ENCODE data around the gene CELF2.
A peak's percentile ranks its signal among the peaks of the same experiment; 100 is the strongest.

The CELF2 gene

DNA sequence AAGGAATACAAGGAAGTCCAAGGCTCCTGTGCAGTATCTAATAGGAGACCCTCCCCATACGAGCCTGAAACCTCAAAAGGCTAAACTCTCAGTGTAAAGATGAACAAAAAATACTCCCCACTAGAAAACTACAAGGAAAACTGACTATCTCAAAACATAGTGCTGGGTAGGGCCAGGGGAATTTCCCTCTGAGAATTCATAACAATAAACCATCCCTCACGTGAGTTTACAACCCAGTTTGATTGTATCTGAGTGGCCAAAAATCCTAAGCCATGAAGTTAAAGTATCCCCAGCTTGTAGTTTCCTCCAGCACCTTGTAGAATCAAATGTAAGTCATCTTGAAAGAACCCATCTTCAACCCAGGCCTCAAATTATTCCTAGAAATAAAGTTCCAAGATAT is 293.4 kb downstream of the CELF2 start:
- no peak for DNase-seq

DNA sequence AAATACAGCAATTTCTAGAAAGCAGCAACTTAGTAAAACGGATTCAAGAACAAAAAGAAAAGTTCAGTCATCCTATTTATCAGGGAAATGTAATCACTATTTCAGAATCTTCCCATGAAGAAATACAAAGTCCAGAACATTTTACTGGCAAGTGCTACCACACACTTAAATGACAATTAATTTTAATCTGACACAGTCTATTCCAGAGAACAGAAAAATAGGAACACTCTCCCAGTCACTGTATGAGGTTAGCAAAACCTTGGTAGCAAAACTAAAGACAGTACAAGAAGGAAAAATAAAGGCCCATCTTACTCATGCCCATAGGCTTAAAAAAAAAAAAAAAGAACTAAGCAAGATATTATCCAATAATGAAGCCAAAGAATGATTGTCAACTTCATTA is 295.8 kb downstream of the CELF2 start:
- no peak for DNase-seq

DNA sequence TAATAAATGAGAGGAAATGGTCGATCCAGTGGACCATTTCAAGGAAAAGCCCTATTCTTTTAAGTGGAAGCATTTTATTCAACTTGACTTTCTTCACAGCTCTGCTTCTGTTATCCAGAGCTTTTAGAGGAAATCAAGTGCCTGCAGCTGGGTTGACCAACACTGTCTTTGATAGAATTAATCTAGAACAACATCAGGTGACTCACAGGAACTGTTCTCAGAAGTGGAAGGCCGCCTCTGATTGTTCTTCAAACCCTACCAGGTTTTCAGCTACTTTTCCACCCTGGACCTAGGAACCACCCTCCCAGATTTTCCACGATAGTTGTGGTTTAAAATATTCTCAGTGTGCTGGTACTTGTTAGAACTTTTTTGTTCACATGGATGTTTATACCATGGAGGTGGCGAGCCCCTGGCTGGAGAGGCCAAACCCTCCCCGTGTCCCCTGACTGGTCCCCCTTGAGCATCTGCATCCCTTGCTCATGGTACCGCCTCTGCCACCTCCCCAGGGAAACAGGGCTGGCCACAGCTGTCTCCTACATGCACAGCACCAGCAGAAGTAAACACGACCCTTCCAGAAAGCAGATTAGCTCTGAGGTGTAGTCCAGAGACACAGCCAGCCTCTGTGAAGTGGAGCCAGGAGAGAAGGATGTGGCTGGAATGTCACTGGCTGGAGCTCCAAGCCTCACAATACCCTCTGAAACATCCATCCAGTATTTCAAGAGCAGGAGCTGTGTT is 300.4 kb downstream of the CELF2 start:
- DNase-seq: no peak

DNA sequence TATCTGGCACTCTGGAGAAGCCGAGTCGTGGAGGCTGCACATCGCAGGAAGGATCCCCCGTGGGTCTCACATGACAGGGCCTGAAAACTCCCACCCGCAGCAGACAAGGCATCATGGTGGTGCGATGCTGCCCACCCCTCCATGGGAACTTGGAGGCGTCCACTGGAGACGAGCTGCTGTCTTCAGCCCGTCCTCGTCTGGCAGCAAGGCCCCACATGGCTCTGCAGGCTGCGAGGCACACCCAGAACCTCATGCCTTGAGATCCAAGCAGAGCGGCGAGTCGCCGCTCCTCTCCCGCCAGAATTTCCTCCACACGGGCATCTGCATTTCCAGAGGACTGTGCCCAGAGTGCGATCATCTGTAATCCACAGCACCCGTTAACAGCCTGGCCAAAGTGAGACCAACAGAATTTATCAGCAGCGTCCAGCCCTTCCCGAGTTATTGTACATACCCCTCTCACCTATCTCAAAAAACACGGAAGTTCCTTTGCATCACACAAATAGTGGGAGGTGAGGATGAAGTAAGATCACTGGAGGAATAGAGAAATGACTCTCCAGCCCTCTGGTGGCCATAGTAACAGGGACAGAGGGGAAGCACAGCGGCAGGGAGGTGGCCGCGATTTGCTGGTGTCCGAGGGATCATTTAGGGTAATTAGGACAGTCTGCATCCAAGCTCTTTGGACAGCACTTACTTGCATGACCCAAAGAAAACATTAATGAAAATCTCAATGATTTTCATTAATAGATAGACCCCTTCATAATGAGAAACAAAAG is 301.3 kb downstream of the CELF2 start:
- no peak for DNase-seq

DNA sequence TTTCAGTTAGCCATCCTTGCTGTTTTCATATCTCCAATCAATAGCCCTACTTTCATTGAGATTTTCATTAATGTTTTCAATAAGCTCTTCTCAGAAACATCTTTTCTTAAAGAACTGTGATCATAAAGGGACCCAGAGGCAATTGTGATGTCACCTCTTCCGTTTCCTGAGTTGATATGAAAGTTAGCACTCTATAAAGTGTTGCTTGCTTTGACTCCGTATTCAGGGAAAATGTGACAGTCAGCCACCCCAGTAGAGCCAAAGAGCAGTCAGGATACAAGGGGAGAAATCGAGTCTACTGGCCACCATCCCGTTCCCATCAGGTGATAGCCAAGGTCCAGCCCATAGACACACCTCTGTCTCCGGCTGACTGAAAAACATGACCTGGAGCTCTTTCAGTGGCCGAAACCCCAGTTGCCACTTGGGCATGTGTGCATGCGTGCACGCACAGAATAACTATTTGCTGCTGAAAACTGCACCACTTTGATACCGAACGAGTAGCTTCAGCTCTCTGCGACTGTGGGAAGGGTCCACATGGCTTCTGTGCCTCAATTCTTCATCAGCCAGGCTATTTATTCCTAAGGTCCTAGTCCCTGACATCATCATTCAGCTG is 302.4 kb downstream of the CELF2 start:
- DNase-seq: no peak

DNA sequence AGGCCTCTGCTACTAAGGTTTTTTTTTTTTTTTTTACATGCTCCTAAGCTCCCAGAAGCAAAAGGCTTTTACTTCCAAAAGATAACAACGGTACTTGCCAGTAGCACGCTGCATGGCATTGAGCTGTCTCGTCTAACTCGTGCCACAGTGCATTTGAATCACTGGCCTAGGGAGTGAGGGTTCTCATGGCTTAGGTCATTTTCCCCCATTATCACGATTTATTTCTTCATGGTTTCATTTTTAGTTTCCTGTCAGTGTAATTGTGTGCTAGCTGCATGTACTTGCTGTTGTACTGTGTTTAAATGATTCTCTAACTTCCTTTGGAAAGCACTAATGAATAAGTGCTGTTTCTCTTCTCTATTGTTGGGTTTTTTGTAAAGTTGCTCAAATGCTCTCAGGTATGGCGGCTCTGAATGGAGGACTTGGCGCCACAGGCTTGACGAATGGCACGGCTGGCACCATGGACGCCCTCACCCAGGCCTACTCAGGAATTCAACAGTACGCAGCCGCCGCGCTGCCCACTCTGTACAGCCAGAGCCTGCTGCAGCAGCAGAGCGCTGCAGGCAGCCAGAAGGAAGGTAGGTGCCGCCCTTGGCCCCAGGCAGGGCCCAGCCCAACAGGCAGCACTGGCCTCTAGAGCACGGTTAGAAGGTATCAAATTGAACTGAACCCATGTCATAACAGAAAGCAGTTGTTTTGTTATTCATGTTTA is 303.3 kb downstream of the CELF2 start:
- no peak for DNase-seq

DNA sequence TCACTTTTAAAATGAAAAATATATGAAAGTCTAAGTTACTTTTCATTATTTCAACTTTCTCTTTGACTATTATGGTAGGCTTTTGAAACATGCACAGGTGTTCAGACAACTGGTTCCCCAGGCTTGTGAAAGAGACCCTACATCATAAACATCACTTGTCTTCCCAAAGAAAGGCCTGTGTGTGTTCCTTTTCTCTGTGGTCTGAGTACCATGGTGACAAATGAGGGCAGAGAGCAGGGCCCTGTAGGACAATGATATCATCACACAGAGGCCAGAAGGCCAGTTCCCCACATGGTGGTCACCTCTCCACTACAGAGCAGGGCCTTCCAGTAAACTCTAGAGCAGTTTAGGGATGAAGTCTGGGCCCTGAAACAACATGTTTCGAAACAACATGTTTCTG is 305.0 kb downstream of the CELF2 start:
- no peak for DNase-seq

DNA sequence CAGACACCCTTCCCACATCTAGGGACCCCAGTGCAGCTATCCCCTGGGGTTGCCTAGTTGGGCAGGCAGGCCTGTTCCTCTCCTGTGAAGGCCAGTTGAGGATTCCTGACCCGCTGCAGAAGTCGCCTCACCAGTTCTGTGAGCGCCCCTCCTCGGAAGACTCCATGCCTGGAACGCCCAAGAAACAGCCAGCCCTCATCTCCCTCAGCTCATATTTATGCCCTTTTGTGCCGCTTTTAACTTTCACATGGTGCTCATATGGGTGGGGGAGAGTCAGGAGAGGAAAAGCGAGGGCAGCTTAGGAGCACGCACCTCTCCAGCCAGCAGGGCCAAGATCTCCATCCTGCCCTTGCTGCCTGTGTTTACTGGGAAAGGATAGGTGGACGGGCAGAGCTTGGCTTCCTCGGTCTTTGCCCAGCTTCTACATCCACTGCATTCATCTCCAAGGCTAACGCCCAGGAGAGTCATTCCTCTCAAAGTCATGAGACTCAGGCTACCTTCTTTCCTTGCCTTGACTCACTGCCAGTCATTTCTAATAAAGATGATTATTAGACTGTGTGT is 307.2 kb downstream of the CELF2 start:
- DNase-seq: no peak

DNA sequence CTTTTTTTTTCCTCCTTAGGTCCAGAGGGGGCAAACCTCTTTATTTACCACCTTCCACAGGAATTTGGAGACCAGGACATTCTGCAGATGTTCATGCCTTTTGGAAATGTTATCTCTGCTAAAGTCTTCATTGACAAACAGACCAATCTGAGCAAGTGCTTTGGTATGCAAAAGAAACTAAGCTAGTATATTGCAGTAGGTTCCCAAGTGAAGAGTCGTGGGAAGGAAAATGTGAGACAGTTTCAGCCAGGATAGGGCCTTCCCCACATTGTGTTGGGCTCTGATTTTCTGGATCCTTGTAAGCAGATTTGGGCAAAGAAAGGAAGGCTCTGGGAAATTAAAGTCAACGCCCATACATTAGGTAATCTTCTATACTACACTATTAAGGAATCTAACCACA is 308.1 kb downstream of the CELF2 start:
- DNase-seq: no peak

DNA sequence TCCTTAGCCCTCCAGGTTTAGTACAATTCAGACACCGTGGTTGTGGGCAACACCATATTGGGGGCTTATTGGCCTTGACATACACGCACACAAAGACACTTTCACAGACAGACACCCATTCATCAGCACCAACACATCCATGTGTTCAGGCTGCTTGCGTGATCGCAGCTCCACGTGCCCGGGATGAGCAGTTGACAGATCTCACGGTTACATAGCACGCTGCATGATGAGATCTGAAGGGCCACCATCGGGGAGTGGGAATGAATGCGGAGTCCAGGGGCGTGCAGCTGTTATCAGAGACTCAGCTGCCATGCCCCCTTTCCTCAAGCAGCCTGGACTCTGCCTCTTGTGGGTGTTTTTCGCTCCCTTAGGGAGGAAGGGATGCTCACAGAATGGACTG is 308.6 kb downstream of the CELF2 start:
- DNase-seq: no peak

DNA sequence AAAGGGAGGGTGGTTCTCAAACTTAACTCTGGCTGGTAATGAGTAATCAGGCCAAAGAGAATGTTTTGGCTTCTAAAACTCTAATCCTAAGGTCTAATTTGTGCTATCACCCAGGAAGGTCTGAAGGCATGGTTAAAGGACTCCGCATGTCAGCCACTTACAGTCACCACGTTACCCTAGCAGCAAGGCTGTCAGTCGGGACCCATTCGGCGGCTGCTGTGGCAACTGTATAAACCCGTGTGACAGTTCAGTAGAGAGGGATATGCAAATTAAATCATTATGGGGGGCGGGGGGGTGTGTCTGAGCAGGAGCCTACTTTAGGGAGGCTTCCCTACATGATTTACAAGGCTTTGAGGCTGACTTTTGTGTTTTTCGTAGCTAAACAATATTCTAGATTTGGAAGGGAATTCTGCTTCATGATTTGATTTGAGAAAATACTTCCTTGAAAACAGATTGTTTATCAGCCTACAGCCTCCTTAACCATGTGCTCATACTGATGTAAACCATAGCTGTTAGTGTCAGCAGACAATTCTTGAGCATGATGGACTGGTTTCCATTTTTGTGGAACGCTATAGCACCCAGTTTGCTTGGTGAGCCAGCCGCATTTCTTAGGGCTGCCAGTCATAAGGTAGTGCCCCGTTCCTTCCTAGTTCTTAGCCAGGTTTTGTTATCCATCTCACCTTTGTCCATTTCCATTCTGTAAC is 309.4 kb downstream of the CELF2 start:
- no peak for DNase-seq

DNA sequence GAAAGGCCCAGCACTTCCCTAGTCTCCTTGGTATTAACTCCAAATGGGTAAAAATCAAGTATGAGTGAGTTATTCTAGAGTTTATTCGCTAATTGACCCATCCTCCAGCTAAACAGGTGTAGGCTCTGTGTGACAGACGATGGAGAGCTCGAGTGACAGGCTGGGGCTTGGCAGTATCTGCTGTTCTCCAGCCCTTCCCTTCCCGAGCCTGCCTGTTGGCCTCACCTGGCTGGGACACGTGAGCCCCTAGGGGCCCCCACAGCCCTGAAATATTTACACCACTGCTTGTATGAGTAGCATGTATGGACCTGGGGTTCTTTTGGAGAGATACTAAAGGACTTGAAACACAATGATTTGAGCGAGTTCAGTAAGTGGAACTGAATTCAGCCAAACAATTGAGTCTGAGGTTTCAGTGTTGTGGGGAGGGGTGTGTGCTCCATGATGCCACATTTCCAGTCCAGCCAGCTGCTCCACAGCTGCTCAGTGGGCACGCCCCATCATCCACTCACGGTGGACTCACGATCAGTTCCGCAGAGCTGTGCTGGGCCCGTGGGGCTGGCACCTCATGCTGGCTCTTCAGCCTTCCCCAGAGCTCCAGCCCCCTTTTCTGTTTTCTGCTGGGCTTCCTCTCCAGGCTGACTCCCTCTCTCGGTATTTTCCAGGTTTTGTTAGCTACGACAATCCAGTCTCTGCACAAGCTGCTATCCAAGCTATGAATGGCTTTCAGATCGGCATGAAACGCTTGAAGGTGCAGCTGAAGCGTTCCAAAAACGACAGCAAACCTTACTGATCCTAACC is 310.8 kb downstream of the CELF2 start:
- peak; percentile 66 for DNase-seq

DNA sequence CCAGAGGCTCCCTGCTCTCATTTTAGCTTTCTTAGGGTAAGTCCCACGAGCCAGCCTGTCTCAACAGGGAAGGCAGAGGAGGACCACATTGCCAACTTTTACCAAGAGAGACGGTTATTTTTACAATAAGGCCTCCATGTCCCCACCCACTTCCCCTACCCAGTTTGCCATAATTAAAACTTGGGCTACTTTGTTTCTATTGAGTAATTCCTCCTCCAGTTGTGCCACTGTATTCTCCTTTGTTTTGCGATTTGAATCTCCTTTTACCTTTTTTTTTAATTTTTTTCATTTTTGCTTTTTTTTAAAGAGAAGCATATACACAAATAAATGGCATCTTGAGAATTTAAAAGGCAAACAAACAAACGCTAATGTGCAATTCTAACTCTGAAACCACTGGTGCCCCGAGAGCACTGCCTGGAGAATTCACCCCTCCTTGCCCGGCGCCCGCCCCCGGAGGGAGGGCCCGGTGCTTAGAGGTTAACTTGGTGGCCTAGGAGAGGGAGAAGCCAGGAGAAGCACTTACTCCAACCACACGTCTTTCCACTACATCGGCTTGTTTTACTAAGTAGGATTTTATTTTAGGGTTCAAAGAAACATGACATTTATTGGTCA is 311.5 kb downstream of the CELF2 start:
- no peak for DNase-seq

DNA sequence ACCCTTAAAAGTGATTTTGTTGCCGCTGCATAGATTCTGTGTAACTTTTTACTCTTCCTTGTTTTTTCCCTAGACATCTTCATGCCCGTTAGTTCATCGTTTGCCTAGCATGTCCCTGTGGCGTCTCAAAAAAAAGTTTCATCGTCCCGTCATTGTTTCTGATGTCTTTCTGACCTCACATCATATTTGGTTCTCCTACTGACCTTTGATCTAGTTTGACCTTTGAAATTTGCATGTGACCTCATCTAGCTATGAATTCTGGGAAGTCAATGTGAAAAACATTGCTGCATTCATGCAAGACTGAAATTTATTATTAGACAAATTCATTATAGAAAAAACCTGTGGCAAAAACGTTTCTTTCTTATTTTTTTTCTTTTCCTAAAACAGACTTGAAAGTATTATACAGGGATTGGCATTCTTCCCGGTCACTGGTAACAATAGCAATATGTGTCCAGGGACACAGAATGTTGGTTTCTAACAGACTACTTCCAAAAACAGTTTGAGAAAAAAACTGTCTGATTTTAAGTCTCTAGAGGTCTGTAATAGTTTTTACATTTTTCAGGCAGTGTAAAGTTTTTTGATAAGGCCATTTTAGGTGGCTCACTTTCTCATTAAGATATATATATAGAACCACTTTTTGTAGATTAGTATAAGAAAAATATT is 312.8 kb downstream of the CELF2 start:
- no peak for DNase-seq

DNA sequence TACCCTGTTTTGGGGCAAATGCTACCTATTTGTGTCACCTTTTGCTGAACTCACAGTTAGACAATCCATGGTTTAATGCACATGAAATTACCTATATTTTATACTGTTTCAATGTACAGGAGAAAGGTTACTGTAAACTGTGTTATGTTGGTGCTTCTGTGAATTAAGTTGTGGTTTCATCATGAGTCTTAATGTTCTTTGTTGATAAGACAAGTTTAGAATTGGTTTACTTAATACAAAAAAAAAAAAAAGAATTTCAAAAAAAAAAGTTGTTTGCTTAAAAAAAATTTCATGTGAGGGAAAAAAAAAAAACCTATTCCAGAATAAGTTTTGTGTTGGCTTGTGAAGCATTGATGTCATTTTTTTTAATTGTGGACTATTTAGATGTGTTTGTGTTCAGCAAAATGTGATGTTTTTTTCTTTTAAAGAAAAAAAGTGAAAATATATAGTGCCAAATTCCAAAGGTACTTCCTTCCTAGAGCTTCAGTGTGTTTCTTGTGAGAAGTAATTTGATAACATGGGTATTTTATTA is 313.4 kb downstream of the CELF2 start:
- no peak for DNase-seq

DNA sequence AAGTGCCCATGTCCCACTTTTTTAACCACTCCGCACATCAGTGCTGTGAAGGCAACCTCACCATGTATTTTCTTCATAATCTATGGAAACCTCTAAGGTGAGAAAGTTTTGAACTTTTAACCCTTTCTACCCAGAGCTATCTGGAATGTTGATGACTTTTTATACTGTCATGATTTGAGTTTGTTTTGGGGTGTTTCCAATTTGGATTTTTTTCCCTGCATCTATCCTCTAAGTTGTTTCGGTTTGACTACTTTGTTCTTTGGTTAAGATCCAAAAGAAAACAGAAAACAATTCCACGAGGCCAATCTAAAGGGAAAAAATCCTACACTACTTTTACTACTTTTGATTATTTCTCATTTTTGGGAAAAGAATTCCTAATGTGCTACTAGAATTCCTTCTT is 314.1 kb downstream of the CELF2 start:
- DNase-seq: no peak

DNA sequence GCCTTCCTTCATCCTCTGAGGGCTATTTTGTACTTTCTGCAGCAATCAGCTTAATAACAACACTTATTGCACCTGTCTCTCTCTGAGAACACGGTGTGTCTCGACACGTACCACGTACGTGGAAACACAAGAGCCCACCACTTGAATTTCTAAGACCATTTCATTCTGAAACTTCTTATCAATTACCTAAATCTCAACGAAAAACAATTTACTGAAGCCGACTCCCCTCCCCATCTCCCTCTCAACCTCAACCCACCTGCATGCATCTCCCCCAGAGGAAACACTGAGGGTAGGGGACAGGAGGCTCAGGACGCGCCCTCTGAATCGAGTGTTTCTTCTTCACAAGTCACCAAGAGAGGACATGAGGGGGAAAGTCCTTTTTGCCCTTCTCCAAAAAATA is 315.2 kb downstream of the CELF2 start:
- no peak for DNase-seq

DNA sequence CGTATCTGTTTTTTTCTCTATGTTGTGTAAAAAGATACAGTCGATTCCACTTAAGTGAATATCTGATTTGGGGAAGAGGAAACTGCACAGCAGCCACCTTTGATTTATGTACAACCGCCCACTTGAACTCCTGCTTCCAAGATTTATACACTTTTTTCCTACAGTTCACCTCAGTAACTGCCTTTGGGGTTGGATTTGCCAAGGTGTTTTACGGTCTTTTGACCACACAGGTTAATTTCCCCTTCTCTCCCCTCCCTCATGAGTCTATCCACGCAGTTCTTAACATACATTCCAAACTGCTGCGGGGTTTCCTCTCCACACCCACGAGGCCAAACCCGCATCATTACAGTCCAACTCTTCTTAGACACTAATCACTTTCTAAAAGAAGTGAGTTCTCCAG is 316.8 kb downstream of the CELF2 start:
- DNase-seq: no peak

DNA sequence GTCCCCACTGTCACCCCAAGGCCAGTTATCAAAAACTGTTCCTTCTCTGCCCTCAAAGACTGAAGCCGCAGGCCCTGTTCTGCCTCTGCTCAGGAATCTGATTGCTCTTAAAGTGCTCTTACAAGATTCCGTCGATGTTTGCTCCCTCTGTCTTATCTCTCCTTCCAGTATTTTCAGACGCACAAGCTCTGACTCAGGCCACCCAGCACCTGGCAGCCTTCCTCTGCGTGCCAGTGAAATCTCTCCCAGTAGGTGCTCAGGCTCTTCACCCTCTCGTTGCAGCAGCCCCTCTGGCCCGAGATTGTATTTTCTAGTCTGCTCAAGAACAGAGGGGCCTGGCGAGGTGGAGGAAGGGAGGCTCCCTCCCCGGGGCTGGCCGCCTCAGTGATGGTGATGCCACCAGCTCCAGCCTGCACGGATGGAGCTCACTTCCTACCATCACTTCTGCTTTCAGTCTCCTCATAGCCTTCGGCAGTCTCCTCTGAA is 317.5 kb downstream of the CELF2 start:
- DNase-seq: no peak

DNA sequence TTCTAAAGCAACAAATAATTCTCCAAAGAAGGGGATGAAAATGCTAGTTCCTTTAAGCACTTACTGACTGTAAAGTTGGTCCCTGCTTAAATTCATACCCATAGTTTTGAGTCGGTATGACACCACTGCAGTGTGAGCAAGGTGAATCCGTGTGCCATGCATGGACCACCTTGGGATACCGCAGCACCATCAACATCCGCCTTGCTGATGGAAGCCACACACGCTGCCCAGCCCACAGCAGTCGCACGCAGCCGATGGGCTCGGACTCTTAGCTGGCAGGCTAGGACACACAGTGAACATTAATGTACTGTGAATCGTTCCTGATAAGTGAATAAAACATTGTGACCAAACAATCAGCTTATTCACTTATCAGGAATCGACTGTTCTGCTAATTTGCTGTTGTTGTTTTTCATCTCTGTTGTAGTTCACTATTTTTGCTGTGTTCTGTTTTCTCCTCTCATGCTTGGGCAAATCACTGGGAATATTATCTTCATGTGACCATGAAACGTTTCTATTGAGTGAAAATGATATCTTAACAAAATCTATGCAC is 318.3 kb downstream of the CELF2 start:
- no peak for DNase-seq

Data from NCI-H345 (cell line).